Measurements from ENCODE around the gene SUDS3. TPM values are rescaled to one million over a fixed set of nuclear protein-coding genes. Genes with fewer than 3 reads are reported as not detected.
"Not testable (repeated sequence)": the region's sequence is repeated elsewhere in the genome, so short reads cannot be mapped to it uniquely, and the experiment has no call there.

SUDS3 gene
- total and polyA plus RNA-seq, 2 donors (not counting 1 experiment from before 2014, with no cell fraction given) = 20.3 to 31.4 TPM

DNA sequence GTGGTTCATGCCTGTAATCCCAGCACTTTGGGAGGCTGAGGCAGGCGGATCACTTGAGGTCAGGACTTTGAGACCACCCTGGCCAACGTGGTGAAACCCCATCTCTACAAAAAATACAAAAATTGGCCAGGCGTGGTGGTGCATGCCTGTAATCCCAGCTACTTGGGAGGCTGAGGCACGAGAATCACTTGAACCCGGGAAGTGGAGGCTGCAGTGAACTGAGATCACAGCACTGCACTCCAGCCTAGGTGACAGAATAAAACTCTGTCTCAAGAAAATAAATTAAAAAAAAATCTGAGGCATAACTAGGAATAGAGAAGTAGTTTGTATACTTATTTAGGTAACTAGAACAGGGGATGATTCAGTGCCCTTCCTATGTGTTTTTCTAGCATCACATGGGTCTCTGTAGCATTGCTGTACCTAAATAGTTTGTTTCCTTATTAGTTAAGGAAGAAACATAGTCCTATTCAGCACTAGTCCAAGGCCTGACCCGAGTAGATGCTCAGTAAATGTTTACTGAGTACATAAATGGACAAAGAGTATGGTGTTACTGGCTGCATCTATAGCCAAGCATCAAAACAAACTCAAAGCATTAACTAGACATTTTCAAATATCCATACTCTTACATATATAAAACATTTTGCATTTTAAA, 25.3 kb upstream of the SUDS3 start:
- no peak for TF ChIP-seq EZH2 (IDR thresholded peaks at IDR 0.05; ENCODE audit: low read length, missing control alignments)
- TF ChIP-seq, protein P1, sequence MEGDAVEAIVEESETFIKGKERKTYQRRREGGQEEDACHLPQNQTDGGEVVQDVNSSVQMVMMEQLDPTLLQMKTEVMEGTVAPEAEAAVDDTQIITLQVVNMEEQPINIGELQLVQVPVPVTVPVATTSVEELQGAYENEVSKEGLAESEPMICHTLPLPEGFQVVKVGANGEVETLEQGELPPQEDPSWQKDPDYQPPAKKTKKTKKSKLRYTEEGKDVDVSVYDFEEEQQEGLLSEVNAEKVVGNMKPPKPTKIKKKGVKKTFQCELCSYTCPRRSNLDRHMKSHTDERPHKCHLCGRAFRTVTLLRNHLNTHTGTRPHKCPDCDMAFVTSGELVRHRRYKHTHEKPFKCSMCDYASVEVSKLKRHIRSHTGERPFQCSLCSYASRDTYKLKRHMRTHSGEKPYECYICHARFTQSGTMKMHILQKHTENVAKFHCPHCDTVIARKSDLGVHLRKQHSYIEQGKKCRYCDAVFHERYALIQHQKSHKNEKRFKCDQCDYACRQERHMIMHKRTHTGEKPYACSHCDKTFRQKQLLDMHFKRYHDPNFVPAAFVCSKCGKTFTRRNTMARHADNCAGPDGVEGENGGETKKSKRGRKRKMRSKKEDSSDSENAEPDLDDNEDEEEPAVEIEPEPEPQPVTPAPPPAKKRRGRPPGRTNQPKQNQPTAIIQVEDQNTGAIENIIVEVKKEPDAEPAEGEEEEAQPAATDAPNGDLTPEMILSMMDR (conservative IDR thresholded peaks at IDR 0.05 in 1 of 2, IDR thresholded peaks at IDR 0.05 in 1 of 2; ENCODE audit: low read depth in 1 of 2, low read length in 2 of 2) = no peak
- no peak overlapping the region for H3K9ac ChIP-seq (ENCODE audit: insufficient read depth, low read length)
- H3K9me3 ChIP-seq (ENCODE audit: control insufficient read depth, insufficient read depth, low read depth, low read length) = no peaks in the 10 kb centered on the region
- no peak overlapping the region for H2AFZ ChIP-seq (ENCODE audit: low read length)
- no peaks in the 10 kb centered on the region for H4K20me1 ChIP-seq (ENCODE audit: control insufficient read depth, extremely low read depth, insufficient read depth, low read length)
- no peak overlapping the region for H3K27ac ChIP-seq (ENCODE audit: insufficient read depth, low read length)
- no peak overlapping the region for H3K4me3 ChIP-seq (replicated peaks in 1 of 4; ENCODE audit: control extremely low read depth in 1 of 4, insufficient read depth in 1 of 4, low read depth in 3 of 4, low read length in 4 of 4)
- peaks cover 64% of the 10 kb centered on the region for H3K79me2 ChIP-seq (ENCODE audit: control insufficient read depth, insufficient read depth, low read length)
- no peaks in the 10 kb centered on the region for H3K4me1 ChIP-seq (ENCODE audit: control insufficient read depth, extremely low read depth, insufficient read depth, low read length)
- no peak for DNase-seq (ENCODE audit: low read depth in 2 of 2)
- no peaks in the 10 kb centered on the region for H3K36me3 ChIP-seq (ENCODE audit: control insufficient read depth, insufficient read depth, low read length)
- no peak overlapping the region for H3K4me2 ChIP-seq (ENCODE audit: extremely low read depth, insufficient read depth, low read length)
- H3K27me3 ChIP-seq (ENCODE audit: control insufficient read depth, insufficient read depth, low read length) = no peaks in the 10 kb centered on the region

DNA sequence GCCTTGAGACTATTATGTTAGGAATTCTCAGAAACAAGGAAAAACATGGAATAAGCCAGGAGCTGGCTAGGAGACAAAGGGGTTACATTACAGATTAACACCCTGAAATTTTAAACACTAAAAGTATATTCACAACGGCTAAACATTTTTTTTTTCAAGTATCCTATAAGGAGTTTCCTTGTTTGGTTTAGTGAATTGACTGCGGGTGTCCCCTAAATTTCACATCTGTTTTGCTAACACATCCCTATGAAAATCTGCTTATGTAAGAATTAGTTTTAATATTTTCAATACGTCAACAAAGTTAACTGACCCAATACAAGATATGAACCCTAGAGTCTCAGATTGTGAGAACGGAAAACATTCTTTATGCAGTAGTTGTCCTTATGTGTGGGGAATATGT, 22.6 kb upstream of the SUDS3 start:
- Histone ChIP-seq H3K27me3 (ENCODE audit: control insufficient read depth, insufficient read depth, low read length) (no peaks in the 10 kb centered on the region), H4K20me1 (ENCODE audit: control insufficient read depth, extremely low read depth, insufficient read depth, low read length) (no peaks in the 10 kb centered on the region), H3K4me1 (ENCODE audit: control insufficient read depth, extremely low read depth, insufficient read depth, low read length) (peaks cover 5% of the 10 kb centered on the region), H3K4me3 (replicated peaks in 1 of 4; ENCODE audit: control extremely low read depth in 1 of 4, insufficient read depth in 1 of 4, low read depth in 3 of 4, low read length in 4 of 4) (no peak overlapping the region), H3K79me2 (ENCODE audit: control insufficient read depth, insufficient read depth, low read length) (peaks cover 61% of the 10 kb centered on the region), H3K36me3 (ENCODE audit: control insufficient read depth, insufficient read depth, low read length) (no peaks in the 10 kb centered on the region), H3K9ac (ENCODE audit: insufficient read depth, low read length) (no peak overlapping the region), H3K9me3 (ENCODE audit: control insufficient read depth, insufficient read depth, low read depth, low read length) (no peaks in the 10 kb centered on the region), H3K4me2 (ENCODE audit: extremely low read depth, insufficient read depth, low read length) (no peak overlapping the region), H2AFZ (ENCODE audit: low read length) (no peak overlapping the region), H3K27ac (ENCODE audit: insufficient read depth, low read length) (no peak overlapping the region)
- DNase-seq (ENCODE audit: low read depth in 2 of 2) = no peak
- TF ChIP-seq EZH2 (IDR thresholded peaks at IDR 0.05; ENCODE audit: low read length, missing control alignments) = no peak
- TF ChIP-seq, protein P1 (conservative IDR thresholded peaks at IDR 0.05 in 1 of 2, IDR thresholded peaks at IDR 0.05 in 1 of 2; ENCODE audit: low read depth in 1 of 2, low read length in 2 of 2) = no peak

DNA sequence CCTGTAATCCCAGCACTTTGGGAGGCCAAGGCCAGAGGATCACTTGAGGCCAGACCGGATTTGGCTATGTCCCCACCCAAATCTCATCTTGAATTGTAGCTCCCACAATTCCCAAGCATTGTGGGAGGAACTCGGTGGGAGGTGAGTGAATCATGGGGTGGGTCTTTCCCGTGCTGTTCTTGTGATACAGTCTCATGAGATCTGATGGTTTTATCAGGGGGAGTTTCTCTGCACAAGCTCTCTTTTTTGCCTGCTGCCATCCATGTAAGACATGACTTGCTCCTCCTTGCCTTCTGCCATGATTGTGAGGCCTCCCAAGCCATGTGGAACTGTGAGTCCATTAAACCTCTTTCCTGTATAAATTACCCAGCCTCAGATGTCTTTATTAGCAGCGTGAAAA, 21.9 kb upstream of the SUDS3 start:
- DNase-seq (ENCODE audit: low read depth in 2 of 2); H3K4me2 ChIP-seq (ENCODE audit: extremely low read depth, insufficient read depth, low read length); H2AFZ ChIP-seq (ENCODE audit: low read length); H3K36me3 ChIP-seq (ENCODE audit: control insufficient read depth, insufficient read depth, low read length); H3K27me3 ChIP-seq (ENCODE audit: control insufficient read depth, insufficient read depth, low read length); H3K9ac ChIP-seq (ENCODE audit: insufficient read depth, low read length); H3K4me3 ChIP-seq (replicated peaks in 1 of 4; ENCODE audit: control extremely low read depth in 1 of 4, insufficient read depth in 1 of 4, low read depth in 3 of 4, low read length in 4 of 4); H3K27ac ChIP-seq (ENCODE audit: insufficient read depth, low read length); H4K20me1 ChIP-seq (ENCODE audit: control insufficient read depth, extremely low read depth, insufficient read depth, low read length); H3K4me1 ChIP-seq (ENCODE audit: control insufficient read depth, extremely low read depth, insufficient read depth, low read length); H3K9me3 ChIP-seq (ENCODE audit: control insufficient read depth, insufficient read depth, low read depth, low read length): not testable (repeated sequence)
- H3K79me2 ChIP-seq (ENCODE audit: control insufficient read depth, insufficient read depth, low read length) = peaks cover 65% of the 10 kb centered on the region

All from fibroblast of lung (primary cell).